ENCODE data around the gene KRTAP10-4.
"Not testable (repeated sequence)": the region's sequence is repeated elsewhere in the genome, so short reads cannot be mapped to it uniquely, and the experiment has no call there.

GRCh38 chr21:44590897-44591800 lies 17.6 kb downstream of the KRTAP10-4 start:
- TF ChIP-seq, protein P1, sequence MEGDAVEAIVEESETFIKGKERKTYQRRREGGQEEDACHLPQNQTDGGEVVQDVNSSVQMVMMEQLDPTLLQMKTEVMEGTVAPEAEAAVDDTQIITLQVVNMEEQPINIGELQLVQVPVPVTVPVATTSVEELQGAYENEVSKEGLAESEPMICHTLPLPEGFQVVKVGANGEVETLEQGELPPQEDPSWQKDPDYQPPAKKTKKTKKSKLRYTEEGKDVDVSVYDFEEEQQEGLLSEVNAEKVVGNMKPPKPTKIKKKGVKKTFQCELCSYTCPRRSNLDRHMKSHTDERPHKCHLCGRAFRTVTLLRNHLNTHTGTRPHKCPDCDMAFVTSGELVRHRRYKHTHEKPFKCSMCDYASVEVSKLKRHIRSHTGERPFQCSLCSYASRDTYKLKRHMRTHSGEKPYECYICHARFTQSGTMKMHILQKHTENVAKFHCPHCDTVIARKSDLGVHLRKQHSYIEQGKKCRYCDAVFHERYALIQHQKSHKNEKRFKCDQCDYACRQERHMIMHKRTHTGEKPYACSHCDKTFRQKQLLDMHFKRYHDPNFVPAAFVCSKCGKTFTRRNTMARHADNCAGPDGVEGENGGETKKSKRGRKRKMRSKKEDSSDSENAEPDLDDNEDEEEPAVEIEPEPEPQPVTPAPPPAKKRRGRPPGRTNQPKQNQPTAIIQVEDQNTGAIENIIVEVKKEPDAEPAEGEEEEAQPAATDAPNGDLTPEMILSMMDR (IDR thresholded peaks at IDR 0.05) = not testable (repeated sequence)
- not testable (repeated sequence) for TF ChIP-seq EP300 (IDR thresholded peaks at IDR 0.05; ENCODE audit: low read depth); POLR2A (IDR thresholded peaks at IDR 0.05)

Measured in transverse colon (tissue), 3 donors.